ENCODE measurements around the gene KRTCAP2.

- no peak for TF ChIP-seq CTCF (IDR thresholded peaks at IDR 0.05; ENCODE audit: insufficient read depth, low read length)
- TF ChIP-seq POLR2AphosphoS5 (IDR thresholded peaks at IDR 0.05; ENCODE audit: low read depth), result no peak
- TF ChIP-seq, protein P1, sequence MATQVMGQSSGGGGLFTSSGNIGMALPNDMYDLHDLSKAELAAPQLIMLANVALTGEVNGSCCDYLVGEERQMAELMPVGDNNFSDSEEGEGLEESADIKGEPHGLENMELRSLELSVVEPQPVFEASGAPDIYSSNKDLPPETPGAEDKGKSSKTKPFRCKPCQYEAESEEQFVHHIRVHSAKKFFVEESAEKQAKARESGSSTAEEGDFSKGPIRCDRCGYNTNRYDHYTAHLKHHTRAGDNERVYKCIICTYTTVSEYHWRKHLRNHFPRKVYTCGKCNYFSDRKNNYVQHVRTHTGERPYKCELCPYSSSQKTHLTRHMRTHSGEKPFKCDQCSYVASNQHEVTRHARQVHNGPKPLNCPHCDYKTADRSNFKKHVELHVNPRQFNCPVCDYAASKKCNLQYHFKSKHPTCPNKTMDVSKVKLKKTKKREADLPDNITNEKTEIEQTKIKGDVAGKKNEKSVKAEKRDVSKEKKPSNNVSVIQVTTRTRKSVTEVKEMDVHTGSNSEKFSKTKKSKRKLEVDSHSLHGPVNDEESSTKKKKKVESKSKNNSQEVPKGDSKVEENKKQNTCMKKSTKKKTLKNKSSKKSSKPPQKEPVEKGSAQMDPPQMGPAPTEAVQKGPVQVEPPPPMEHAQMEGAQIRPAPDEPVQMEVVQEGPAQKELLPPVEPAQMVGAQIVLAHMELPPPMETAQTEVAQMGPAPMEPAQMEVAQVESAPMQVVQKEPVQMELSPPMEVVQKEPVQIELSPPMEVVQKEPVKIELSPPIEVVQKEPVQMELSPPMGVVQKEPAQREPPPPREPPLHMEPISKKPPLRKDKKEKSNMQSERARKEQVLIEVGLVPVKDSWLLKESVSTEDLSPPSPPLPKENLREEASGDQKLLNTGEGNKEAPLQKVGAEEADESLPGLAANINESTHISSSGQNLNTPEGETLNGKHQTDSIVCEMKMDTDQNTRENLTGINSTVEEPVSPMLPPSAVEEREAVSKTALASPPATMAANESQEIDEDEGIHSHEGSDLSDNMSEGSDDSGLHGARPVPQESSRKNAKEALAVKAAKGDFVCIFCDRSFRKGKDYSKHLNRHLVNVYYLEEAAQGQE (IDR thresholded peaks at IDR 0.05; ENCODE audit: insufficient replicate concordance, low read depth), result no peak
- TF ChIP-seq GABPA (IDR thresholded peaks at IDR 0.05; ENCODE audit: low read depth), result no peak
These were observed 1.0 kb downstream of the KRTCAP2 start for GRCh38 chr1:155171836-155172731.

Measured in HL-60 (cell line).